ENCODE measurements around the gene PXDN. TPM values are rescaled to one million over a fixed set of nuclear protein-coding genes. Genes with fewer than 3 reads are reported as not detected.

Gene PXDN
- total and polyA plus RNA-seq, 9 of the 15 experiments (the other 6 are each of a cell fraction or from before 2014, with no cell fraction given) = 0.49 TPM; not detected in 8

DNA sequence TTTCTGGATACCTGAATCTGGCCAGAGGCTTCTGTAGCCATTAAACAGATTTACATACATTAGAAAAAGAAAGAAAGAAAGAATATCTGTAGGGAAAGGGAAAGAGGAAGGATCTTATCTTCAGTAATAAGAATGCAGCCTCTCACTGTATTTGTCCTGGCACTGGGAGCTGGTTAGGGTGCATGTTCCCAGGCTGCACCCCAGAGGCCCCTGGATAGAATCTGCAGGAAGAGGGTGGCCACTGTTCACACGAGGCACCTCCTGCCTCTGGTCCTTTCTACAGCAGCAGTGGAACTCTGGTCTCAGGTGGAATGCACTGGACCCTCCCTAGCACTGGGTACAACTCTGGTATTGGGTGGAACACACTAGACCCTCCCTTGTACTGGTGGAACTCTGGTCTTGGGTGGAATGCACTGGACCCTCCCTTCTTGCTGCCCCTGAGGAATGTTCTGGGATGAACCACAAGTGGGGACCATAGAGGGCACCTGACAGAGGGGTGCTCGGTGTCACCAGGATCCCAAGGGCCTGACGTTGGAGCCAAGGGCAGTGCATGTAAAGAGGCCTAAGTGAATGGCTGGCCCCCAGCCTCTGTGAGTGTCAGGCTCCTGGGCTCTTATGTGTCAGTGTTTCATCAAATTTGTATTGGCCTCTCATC, 27.4 kb upstream of the PXDN start:
- H3K36me3 ChIP-seq (ENCODE audit: control insufficient read depth, insufficient read depth, low read length) = no peaks in the 10 kb centered on the region
- H3K79me2 ChIP-seq (ENCODE audit: control insufficient read depth, insufficient read depth, low read length) = no peaks in the 10 kb centered on the region
- ATAC-seq (no peak), DNase-seq (ENCODE audit: extremely low read depth in 1 of 4, low spot score in 3 of 4) (no peak), FAIRE-seq (no peak)
- no peaks in the 10 kb centered on the region for H3K4me1 ChIP-seq (replicated peaks in 1 of 2; ENCODE audit: control insufficient read depth in 2 of 2, insufficient read depth in 2 of 2, low read length in 2 of 2)
- ChIA-PET CTCF (ENCODE audit: low intra/inter-chr PET ratio) (no interaction called here), POLR2A (no interaction called here)
- 0% methylated on average over 3 of the region's 3 CpGs for WGBS (ENCODE audit: insufficient coverage, low coverage, missing lambda C conversion rate)
- H3K27ac ChIP-seq (ENCODE audit: extremely low read depth, low read depth, low read length) = no peak overlapping the region
- in situ Hi-C loops (cut with MboI) = no loop called here
- no TSS peak for BruUV-seq (replicated peaks)
- H3K27me3 ChIP-seq (ENCODE audit: control insufficient read depth in 2 of 2, insufficient read depth in 2 of 2, low read length in 2 of 2) = peaks cover 0 to 17% of the 10 kb centered on the region in 2 experiments; a peak in 1 of 5 replicates
- TF ChIP-seq POLR2A (conservative IDR thresholded peaks at IDR 0.05) (no peak), ZNF431 (CRISPR knock-in tag; IDR thresholded peaks at IDR 0.05) (no peak), TCFL5 (CRISPR knock-in tag; conservative IDR thresholded peaks at IDR 0.05) (no peak), JUN (IDR thresholded peaks at IDR 0.05; ENCODE audit: borderline replicate concordance, low read depth, low read length) (no peak), JUN (CRISPR knock-in tag; IDR thresholded peaks at IDR 0.05; ENCODE audit: borderline replicate concordance) (no peak), KDM4B (IDR thresholded peaks at IDR 0.05; ENCODE audit: borderline replicate concordance in 2 of 2, low read depth in 1 of 2) (no peak), SNRNP70 (optimal IDR thresholded peaks at IDR 0.05; ENCODE audit: low read depth, low read length) (no peak), ZBTB7A (IDR thresholded peaks at IDR 0.05; ENCODE audit: borderline replicate concordance, control insufficient read depth, low read depth, low read length) (no peak), PCBP2 (IDR thresholded peaks at IDR 0.05; ENCODE audit: low read depth, low read length, poor library complexity, severe bottlenecking) (no peak), MEF2A (IDR thresholded peaks at IDR 0.05; ENCODE audit: control insufficient read depth, low read depth, low read length) (no peak), ESRRA (IDR thresholded peaks at IDR 0.05; ENCODE audit: borderline replicate concordance, low read depth) (no peak), YBX1 (IDR thresholded peaks at IDR 0.05) (no peak), ARID2 (IDR thresholded peaks at IDR 0.05) (no peak), POLR3G (IDR thresholded peaks at IDR 0.05; ENCODE audit: extremely low read depth, insufficient read length, insufficient replicate concordance) (no peak), ZNF436 (CRISPR knock-in tag; IDR thresholded peaks at IDR 0.05) (no peak), PTBP1 (IDR thresholded peaks at IDR 0.05; ENCODE audit: low read depth, low read length) (no peak), KDM5B (IDR thresholded peaks at IDR 0.05; ENCODE audit: insufficient replicate concordance, low read depth, low read length) (no peak), HNRNPUL1 (IDR thresholded peaks at IDR 0.05; ENCODE audit: low read length) (no peak), CREB1 (IDR thresholded peaks at IDR 0.05) (no peak), CREB1 (CRISPR knock-in tag; IDR thresholded peaks at IDR 0.05) (no peak)
- TF ChIP-seq, protein P1, sequence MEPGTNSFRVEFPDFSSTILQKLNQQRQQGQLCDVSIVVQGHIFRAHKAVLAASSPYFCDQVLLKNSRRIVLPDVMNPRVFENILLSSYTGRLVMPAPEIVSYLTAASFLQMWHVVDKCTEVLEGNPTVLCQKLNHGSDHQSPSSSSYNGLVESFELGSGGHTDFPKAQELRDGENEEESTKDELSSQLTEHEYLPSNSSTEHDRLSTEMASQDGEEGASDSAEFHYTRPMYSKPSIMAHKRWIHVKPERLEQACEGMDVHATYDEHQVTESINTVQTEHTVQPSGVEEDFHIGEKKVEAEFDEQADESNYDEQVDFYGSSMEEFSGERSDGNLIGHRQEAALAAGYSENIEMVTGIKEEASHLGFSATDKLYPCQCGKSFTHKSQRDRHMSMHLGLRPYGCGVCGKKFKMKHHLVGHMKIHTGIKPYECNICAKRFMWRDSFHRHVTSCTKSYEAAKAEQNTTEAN (CRISPR knock-in tag; IDR thresholded peaks at IDR 0.05) = no peak
- TF ChIP-seq, protein P2, sequence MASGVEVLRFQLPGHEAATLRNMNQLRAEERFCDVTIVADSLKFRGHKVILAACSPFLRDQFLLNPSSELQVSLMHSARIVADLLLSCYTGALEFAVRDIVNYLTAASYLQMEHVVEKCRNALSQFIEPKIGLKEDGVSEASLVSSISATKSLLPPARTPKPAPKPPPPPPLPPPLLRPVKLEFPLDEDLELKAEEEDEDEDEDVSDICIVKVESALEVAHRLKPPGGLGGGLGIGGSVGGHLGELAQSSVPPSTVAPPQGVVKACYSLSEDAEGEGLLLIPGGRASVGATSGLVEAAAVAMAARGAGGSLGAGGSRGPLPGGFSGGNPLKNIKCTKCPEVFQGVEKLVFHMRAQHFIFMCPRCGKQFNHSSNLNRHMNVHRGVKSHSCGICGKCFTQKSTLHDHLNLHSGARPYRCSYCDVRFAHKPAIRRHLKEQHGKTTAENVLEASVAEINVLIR (CRISPR knock-in tag; IDR thresholded peaks at IDR 0.05) = no peak
- H3K9me1 ChIP-seq (ENCODE audit: control insufficient read depth, insufficient read depth, low read length) = no peaks in the 10 kb centered on the region
- H3K9ac ChIP-seq (ENCODE audit: insufficient read depth in 1 of 2, low read depth in 2 of 2, low read length in 2 of 2) = no peak overlapping the region
- intact Hi-C loops (cut with micrococcal nuclease) = no loop called here
- H4K20me1 ChIP-seq (replicated peaks; ENCODE audit: control insufficient read depth, insufficient read depth, low read length) = no peaks in the 10 kb centered on the region
- H3K4me2 ChIP-seq (ENCODE audit: insufficient read depth, low read length) = no peak overlapping the region
- no peak overlapping the region for H3K4me3 ChIP-seq
- no peaks in the 10 kb centered on the region for H3K9me3 ChIP-seq (replicated peaks; ENCODE audit: control insufficient read depth, insufficient read depth, low read depth, low read length)
- no peak overlapping the region for H2AFZ ChIP-seq (ENCODE audit: low read depth, low read length)

All from K562 (cell line).